NOMO-1 (cell line): ENCODE data around the gene SLC6A12.
"Not testable (repeated sequence)": the region's sequence is repeated elsewhere in the genome, so short reads cannot be mapped to it uniquely, and the experiment has no call there.

ENCODE experiments used
- DNase-seq, 2 experiments: peaks; one replicate each; lab custom pipeline; 2025; ENCODE audit not compliant: unreplicated experiment in 2 of 2; lab: John Stamatoyannopoulos, UW

SLC6A12 gene

GRCh38 chr12:202081-202731 is 11.8 kb downstream of the SLC6A12 start:
- no peak for DNase-seq

GRCh38 chr12:201361-201760 is 12.6 kb downstream of the SLC6A12 start:
- no peak for DNase-seq

- DNase-seq = no peak
Observed at GRCh38 chr12:198705-199104, 15.3 kb downstream of the SLC6A12 start.

GRCh38 chr12:197911-198695 is 15.9 kb downstream of the SLC6A12 start:
- DNase-seq = no peak

GRCh38 chr12:197347-197746 is 16.6 kb downstream of the SLC6A12 start:
- no peak for DNase-seq

- DNase-seq = no peak
Observed at GRCh38 chr12:196436-196835, 17.5 kb downstream of the SLC6A12 start.

- no peak for DNase-seq
Observed at GRCh38 chr12:195951-196350, 18.0 kb downstream of the SLC6A12 start.

- DNase-seq = no peak
Observed at GRCh38 chr12:195156-195555, 18.8 kb downstream of the SLC6A12 start.

- DNase-seq = no peak
Observed at GRCh38 chr12:194276-194675, 19.7 kb downstream of the SLC6A12 start.

GRCh38 chr12:193261-193660 is 20.7 kb downstream of the SLC6A12 start:
- DNase-seq = no peak

- no peak for DNase-seq
Observed at GRCh38 chr12:191541-191940, 22.4 kb downstream of the SLC6A12 start.

- DNase-seq = no peak
Observed at GRCh38 chr12:190881-191280, 23.1 kb downstream of the SLC6A12 start.

GRCh38 chr12:189622-189962 is 24.4 kb downstream of the SLC6A12 start:
- DNase-seq = no peak

GRCh38 chr12:188910-189621 is 24.9 kb downstream of the SLC6A12 start:
- DNase-seq = peak; percentile 62 to 82

GRCh38 chr12:187986-188909 is 25.7 kb downstream of the SLC6A12 start:
- DNase-seq = not testable (repeated sequence)

- DNase-seq = no peak
Observed at GRCh38 chr12:186006-186625, 27.8 kb downstream of the SLC6A12 start.

- DNase-seq = no peak
Observed at GRCh38 chr12:185576-185955, 28.4 kb downstream of the SLC6A12 start.

GRCh38 chr12:184811-185575 is 29.0 kb downstream of the SLC6A12 start:
- no peak for DNase-seq

- peak; percentile 37 to 61 for DNase-seq
Observed at GRCh38 chr12:182381-182892, 31.5 kb downstream of the SLC6A12 start.
